Measurements from ENCODE around the gene CACNA2D1.

The CACNA2D1 gene

GRCh38 chr7:82270870-82271269, 172.7 kb downstream of the CACNA2D1 start:
- no peak for DNase-seq

DNA sequence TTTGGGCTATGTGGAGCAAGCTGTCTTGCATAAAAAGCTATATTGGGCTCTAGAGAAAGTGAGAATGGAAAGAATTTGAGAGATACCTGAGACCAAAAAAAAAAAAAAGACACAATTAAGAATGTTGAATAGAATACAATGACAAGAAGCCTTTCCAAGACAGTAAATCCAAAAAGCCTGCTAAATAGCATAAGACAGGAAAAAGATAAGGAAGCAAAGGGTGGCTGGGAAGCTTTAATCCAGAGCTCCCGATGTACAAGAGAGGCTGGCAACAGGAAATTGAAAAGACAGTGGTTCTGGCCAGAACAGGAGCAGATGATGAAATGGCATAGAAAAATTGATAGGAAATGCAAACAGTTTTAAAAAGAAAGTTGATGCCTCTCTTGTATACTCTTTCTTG, 174.9 kb downstream of the CACNA2D1 start:
- DNase-seq = no peak

- DNase-seq = no peak
Measured at GRCh38 chr7:82266081-82266480, 177.5 kb downstream of the CACNA2D1 start.

- no peak for DNase-seq
Measured at GRCh38 chr7:82264783-82265305, 178.7 kb downstream of the CACNA2D1 start.

DNA sequence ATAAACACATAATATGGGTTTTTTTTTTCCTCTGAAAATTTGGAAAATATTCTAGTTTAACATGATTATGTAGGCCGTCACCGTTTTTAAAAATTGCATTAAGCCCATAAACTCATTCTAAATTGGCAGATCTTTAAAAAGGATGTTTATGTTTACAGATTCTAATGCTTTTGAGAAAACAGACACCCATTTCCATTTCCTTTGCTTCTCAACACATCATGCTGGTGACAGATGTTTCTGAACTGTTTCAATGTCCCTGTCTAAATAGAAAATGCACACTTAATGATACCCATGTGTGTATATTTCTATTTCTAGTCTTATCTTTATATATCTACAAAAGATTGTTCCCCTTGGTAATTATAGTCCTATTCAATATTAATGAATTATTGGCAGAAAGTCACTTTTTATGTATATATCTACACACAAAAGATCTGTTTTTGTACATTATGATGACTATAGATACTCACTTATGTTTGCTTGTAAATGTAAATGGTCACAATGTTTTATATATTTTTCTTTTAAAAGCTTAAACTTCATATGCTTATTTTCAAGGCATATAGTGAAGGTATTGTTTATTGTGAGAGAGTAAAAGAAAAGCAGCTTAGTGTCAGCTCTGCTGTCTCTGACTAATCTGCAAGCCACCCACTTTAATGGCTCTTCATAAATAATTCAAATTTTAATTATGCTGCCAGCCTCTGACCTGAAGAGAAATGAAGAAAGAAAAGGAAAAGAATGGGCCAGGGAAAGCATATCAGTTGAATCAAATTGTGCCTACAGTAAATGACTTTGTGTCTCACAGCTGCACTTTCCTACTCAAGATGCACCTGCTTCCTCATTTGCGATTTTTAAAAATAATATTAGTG, 179.4 kb downstream of the CACNA2D1 start:
- no peak for DNase-seq

DNA sequence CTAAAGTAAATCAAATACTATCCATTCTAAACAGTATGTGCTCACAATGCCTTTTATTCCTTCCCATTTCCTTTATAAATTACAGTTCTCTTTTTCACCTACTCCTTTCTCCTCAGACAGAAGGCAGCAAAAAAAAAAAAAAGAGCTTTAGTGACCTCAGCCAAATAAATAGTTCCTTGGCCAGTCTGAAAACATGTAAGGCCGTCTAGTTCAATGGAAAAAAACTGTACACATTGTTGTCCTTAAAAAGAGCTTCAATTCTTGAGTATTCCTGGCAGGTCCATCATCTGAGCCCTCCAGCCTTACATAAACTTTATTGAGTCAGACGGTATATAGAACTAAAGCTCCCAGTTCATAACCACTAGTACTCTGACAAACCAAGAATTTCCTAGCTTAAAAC, 185.4 kb downstream of the CACNA2D1 start:
- no peak for DNase-seq

- DNase-seq = no peak
Measured at GRCh38 chr7:82257118-82257695, 186.4 kb downstream of the CACNA2D1 start.

DNA sequence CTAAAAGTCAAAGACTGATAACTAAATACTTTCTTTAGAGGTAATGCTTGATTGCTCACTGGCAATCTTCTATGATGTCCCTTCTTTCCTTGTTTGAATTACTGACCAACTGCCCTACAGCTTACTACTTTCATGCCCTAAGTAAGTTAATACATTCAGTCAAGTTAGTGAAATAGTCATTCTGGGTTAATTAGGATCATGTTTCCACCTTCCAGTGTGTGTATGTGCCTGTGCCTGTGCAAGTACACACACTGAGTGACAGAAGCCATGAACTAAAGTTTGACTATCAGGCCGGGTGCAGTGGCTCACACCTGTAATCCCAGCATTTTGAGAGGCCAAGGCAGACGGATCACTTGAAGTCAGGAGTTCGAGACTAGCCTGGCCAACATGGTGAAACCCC, 187.9 kb downstream of the CACNA2D1 start:
- no peak for DNase-seq

- DNase-seq = no peak
Measured at GRCh38 chr7:82250598-82250997, 193.0 kb downstream of the CACNA2D1 start.

- DNase-seq = no peak
Measured at GRCh38 chr7:82249979-82250378, 193.6 kb downstream of the CACNA2D1 start.

DNA sequence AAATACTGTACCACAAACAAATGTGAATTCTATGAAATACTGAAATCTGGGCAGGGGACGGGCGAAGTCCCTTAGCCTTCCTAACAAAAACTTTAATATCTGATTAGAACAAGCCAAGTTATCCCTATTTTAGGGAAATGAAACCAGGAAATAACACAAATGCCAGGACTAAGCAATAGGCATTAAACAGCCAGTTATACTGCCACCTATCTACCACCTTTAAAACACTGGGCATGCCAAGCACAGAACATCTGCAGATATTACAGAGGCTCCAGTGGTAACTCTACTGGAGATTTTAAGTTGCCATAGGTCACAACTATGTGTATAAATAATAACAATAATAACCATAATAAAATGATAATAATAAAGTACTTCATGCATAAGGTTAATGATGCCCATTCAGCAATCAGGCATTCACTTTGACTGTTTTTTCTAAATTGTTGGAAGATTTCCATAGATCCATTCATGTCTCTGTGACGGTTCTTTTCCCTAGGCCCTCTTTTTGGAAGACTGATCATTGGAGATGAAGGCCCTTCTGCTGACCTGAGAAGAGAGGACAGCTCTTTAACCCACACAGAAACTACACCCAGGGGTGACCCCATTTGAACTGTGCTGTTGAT, 195.7 kb downstream of the CACNA2D1 start:
- no peak for DNase-seq

DNA sequence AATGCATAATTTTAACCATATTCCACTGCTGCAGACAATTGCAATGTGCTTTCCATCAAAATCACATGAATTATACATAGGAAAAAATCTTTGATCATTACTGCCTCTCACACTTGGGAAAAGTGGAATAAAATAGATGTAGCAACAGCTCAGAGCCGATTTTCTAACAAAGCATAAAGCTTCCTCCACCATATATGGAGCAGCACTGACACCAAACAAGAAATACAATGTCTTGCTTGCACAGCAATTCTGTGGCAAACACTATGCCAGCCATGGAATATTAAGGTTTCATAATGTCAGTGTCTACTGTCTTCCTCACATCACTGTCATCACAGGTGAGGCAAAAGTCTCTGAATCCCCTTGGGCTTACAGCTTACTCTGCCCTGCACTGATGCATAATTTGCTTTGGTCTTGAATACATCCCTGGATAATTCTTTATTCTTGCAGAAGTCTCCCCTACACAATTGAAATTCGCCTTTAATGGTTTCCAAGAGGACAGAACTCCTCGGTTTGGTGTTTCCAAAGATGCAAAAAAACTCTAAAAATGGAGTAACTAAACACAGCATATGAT, 198.5 kb downstream of the CACNA2D1 start:
- no peak for DNase-seq

GRCh38 chr7:82241356-82241755, 202.2 kb downstream of the CACNA2D1 start:
- DNase-seq = no peak

DNA sequence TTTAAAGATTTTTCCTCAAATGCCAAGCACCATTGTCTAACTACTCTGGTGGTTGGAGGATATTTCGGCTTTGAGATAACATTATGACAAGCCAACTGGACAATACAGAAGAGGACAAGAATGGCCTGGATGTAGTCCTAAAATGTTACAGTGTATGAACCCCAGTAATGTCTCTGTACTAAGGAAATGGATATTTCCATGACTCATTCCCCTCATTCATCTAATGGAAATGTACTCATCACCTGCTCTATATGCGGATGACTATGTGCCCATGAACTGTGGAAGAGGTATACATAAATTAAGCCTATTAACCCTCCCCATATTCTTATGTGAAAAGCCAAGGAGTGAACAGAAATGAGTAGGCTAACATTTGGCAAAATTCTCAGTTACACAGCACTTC, 207.9 kb downstream of the CACNA2D1 start:
- no peak for DNase-seq

- DNase-seq = peak; percentile 13
Measured at GRCh38 chr7:82234457-82235049, 209.0 kb downstream of the CACNA2D1 start.

DNA sequence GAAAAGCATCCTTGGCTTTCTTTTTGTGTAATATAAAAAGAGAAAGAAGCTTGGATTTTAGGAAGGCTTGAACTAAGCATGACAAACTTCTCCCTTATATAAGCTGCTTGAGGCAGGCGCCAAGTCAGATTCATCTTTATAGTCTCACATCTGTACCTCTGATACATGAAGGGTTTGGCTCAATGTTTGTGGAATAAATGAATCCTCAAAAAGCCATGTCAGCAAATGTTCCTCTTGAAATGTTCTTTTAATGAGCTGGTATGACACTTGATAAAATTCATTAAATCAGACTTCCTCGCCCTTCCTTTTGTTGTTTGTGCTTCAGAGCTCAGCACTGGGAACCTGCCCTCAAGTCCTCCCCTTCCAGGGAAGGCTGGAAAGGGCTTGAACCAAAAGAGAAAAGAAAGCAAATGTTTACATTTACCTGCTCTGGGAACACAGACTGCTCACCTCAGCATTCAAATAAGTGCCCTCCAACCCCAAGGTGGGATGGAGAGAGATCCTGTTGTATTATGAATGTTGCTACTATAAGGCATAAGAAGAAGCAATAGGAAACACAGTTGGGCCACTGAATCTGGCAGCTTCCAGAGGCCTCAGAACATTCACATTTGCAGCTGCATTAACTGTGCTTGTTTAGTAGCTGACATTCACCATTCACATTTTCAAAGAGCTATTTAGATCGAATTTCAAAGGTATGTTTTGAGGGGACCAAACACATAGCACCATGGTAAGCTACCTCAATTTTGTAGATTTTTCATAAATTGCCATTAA, 212.6 kb downstream of the CACNA2D1 start:
- DNase-seq = no peak

DNA sequence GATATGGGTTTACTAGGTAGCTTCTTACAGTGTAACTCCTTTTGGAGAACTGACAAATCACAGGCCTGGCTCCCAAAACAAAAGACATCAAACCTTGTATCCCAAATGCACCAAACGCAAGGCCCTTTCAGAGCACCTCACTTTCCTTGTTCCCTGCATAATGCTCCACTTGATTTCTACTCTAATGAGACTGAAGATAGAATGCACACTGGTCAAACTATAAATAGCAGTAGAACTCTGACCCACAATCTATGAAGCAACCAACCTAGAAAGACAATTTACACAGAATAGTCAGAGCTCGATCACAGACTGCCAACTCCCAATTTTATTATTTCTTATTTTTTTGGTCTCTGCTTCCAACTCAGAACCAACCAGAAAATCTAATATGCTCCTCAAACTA, 214.4 kb downstream of the CACNA2D1 start:
- DNase-seq = no peak

- no peak for DNase-seq
Measured at GRCh38 chr7:82226191-82226590, 217.4 kb downstream of the CACNA2D1 start.

DNA sequence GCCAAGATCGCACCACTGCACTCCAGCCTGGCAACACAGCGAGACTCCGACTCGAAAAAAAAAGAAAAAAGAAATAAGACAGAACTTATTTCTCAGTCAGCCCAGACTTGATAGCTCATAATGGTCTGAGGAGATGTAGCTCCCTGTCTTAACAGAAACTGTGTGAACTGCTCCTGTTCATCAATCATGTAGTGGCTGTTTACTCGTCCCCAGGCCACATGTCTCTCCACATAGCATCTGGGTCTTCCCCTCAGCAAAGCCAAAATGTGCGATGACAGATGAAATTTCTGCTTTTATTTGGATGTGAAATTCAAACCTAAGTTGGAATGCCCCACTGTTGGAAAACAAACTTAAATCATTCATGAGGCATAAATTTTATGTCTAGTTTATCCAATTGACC, 219.0 kb downstream of the CACNA2D1 start:
- no peak for DNase-seq

GRCh38 chr7:82223580-82223979, 220.0 kb downstream of the CACNA2D1 start:
- DNase-seq = no peak

DNA sequence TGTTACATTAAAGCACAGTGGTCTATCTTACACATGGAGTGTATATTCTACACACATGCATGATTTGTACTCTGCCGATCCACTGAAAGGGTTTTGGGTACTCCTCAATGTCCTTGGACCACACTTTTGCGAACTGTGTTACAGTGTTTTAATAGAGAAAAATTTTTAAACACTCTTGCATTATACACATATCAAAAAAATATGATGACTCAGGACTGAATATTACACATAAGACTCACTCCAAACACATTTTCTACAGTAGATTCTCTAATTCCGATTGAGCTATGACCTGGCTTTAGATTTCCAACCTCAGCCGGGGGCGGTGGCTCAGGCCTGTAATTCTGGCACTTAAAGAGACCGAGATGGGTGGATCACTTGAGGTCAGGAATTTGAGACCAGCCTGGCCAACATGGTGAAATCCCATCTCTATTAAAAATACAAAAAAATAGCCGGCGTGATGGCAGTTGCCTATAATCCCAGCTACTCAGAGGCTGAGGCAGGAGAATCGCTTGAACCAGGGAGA, 222.4 kb downstream of the CACNA2D1 start:
- DNase-seq = no peak

DNA sequence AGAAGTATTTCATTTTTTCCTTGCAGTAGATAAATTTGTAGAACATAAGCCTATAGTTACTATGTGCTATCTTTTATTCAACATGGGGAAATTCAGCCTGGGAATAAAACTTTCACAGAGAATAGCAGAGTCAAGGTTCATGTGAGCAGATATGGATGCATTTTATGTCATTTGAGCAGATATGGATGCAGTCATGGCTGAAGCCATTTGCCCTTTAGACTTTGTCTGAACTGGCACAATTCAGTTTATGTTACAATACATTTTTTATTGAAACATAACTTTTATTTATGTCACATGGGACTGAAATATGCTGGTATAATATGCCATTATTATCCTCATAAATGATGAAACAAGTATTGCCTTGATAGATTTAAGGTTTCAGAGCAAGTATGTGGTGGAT, 231.1 kb downstream of the CACNA2D1 start:
- no peak for DNase-seq
